A673 (cell line): ENCODE data around the gene SLC25A23. TPM values are rescaled to one million over a fixed set of nuclear protein-coding genes. Genes with fewer than 3 reads are reported as not detected.
A peak's percentile ranks its signal among the peaks of the same experiment; 100 is the strongest.

ENCODE experiments used
- BruUV-seq: library from RNA; stranded (reverse); fragments of 400-500 nt; replicated peaks from 2 replicates; lab custom pipeline; 2021; lab: Mats Ljungman, UMichigan
- CTCF ChIA-PET: fragments of 300-600 bp; sonication (Branson Sonifier 250); formaldehyde crosslinking; loops from one replicate; lab custom pipeline; 2022; ENCODE audit warnings: antibody characterized with exemption; lab: Charles Lee
- POLR2A ChIA-PET: fragments of 300-600 bp; sonication (Branson Sonifier 250); formaldehyde crosslinking; loops from one replicate; lab custom pipeline; 2022; ENCODE audit warnings: antibody characterized with exemption; ENCODE audit not compliant: low non-redundant PET; lab: Charles Lee
- DNase-seq: peaks from one replicate; pipeline ENCODE4 v3.0.0-alpha.2; 2015; ENCODE audit warnings: low spot score
- H3K27ac ChIP-seq: fragments of 200-600 bp; sonication (generic); 2 replicates; pipeline ENCODE4 v1.5.1; 2016; ENCODE audit warnings: mixed run types, low read depth, mild to moderate bottlenecking, mixed read lengths, antibody characterized with exemption, low read length; ENCODE audit not compliant: poor library complexity, severe bottlenecking
- H3K27me3 ChIP-seq: fragments of 200-600 bp; sonication (generic); replicated peaks from 2 replicates; pipeline ENCODE4 v1.6.1; 2017; ENCODE audit warnings: mixed run types, low read depth, mild to moderate bottlenecking, mixed read lengths, antibody characterized with exemption, low read length; ENCODE audit not compliant: insufficient read depth, poor library complexity
- H3K36me3 ChIP-seq: fragments of 200-600 bp; sonication (generic); 2 replicates; pipeline ENCODE4 v1.6.1; 2016; ENCODE audit warnings: mixed run types, mild to moderate bottlenecking, mixed read lengths, antibody characterized with exemption, low read length; ENCODE audit not compliant: insufficient read depth, poor library complexity, severe bottlenecking
- H3K4me1 ChIP-seq: fragments of 200-600 bp; sonication (generic); 2 replicates; pipeline ENCODE4 v1.6.1; 2017; ENCODE audit warnings: mixed run types, mild to moderate bottlenecking, mixed read lengths, antibody characterized with exemption, low read length; ENCODE audit not compliant: insufficient read depth, poor library complexity, severe bottlenecking
- H3K4me3 ChIP-seq: fragments of 200-600 bp; sonication (generic); 2 replicates; pipeline ENCODE4 v1.5.1; 2016; ENCODE audit warnings: low read depth, mixed run types, mild to moderate bottlenecking, mixed read lengths, low read length; ENCODE audit not compliant: poor library complexity, severe bottlenecking
- H3K9me3 ChIP-seq: fragments of 200-600 bp; sonication (generic); 2 replicates; pipeline ENCODE4 v1.6.1; 2016; ENCODE audit warnings: mixed run types, low read depth, mild to moderate bottlenecking, mixed read lengths, antibody characterized with exemption, low read length; ENCODE audit not compliant: poor library complexity, severe bottlenecking
- EZH2 ChIP-seq: fragments of 200-600 bp; sonication (generic); IDR thresholded peaks from 2 replicates; pipeline ENCODE4 v1.6.1; 2017; ENCODE audit warnings: borderline replicate concordance, low read depth, mild to moderate bottlenecking, mixed read lengths, antibody characterized with exemption, low read length; ENCODE audit not compliant: poor library complexity, severe bottlenecking
- intact Hi-C: fragments of 100-400 bp; cut with micrococcal nuclease; formaldehyde crosslinking; loops from one replicate; pipeline ENCODE4 v1.10.0; 2022; ENCODE audit not compliant: unreplicated experiment
- total RNA-seq: library from RNA; stranded (reverse); gene quantifications from 2 replicates; pipeline ENCODE4 v1.2.3, GENCODE V29; 2021
- TF ChIP-seq, protein P1 (sequence below): fragments of 300-800, 200-600 bp; sonication (generic); conservative IDR thresholded peaks from 2 replicates; pipeline ENCODE4 v1.5.1; 2017; ENCODE audit warnings: low read depth, mild to moderate bottlenecking, antibody characterized with exemption, low read length, moderate library complexity, mixed read lengths

The SLC25A23 gene
- total RNA-seq, 1 experiment from 2014 or later: 39.9 TPM

DNA sequence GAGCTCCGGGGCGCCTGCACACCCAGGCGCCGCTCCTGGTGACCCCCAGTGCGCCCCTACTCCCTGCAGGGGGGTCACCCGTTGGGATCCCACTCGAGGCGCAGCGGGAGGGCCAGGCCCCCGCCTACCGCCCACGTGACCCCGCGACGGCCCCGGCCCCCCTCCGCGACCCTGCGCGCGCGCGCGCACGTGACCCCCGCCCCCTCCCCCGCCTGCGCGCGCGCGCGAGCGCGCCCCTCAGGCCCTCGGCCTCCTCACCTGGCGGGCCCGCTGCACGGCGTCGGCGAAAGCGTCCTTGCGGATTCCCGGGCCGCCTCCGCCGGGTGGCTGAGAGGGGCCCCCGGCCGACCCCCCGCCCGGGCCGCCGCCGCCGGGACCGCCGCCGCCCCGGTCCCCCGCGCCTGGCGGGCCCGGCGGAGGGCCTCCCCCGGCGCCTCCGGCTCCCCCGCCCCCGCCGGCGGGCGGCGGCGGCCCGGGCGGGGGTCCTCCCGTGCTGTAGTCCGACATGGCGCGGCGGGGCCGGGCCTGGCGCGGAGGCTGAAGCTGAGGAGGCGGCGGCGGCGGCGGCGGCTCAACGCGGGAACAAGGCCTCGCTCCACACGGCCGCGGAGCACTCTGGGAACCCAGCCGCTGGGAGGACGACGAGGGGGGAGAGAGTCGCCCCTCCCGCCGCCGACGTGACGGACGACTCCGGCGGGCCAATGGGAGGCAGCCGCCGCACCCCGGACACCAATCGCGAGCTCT is 35.2 kb downstream of the SLC25A23 start, which contains the start of gene KHSRP:
TSS of gene KHSRP (minus strand) at position 617 of the 744 bp plus-strand sequence. CDS start at position 507, 110 bp downstream.
- H3K9me3 ChIP-seq: no peaks in the 10 kb centered on the region
- H3K27me3 ChIP-seq: no peaks in the 10 kb centered on the region
- CTCF ChIA-PET: no interaction called here
- intact Hi-C loops: loop anchor here (5.0 kb wide), 1 partner anchor 52 kb away; the partner anchor contains the start of gene ALKBH7
- peak within 1 kb of the TSS; percentile 99 for H3K4me3 ChIP-seq
- no TSS peak for BruUV-seq
- H3K27ac ChIP-seq: peak within 1 kb of the TSS; percentile 86
- POLR2A ChIA-PET: interaction anchor here (0.6 kb wide), 1 partner anchor 10 kb away, joined by 3 read pairs; no protein-coding TSS in a partner anchor
- DNase-seq: peak; percentile 42
- peaks cover 14% of the 10 kb centered on the region for H3K4me1 ChIP-seq
- peaks cover 35% of the 10 kb centered on the region for H3K36me3 ChIP-seq
- TF ChIP-seq EZH2: no peak
- TF ChIP-seq, protein P1, sequence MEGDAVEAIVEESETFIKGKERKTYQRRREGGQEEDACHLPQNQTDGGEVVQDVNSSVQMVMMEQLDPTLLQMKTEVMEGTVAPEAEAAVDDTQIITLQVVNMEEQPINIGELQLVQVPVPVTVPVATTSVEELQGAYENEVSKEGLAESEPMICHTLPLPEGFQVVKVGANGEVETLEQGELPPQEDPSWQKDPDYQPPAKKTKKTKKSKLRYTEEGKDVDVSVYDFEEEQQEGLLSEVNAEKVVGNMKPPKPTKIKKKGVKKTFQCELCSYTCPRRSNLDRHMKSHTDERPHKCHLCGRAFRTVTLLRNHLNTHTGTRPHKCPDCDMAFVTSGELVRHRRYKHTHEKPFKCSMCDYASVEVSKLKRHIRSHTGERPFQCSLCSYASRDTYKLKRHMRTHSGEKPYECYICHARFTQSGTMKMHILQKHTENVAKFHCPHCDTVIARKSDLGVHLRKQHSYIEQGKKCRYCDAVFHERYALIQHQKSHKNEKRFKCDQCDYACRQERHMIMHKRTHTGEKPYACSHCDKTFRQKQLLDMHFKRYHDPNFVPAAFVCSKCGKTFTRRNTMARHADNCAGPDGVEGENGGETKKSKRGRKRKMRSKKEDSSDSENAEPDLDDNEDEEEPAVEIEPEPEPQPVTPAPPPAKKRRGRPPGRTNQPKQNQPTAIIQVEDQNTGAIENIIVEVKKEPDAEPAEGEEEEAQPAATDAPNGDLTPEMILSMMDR: no peak

DNA sequence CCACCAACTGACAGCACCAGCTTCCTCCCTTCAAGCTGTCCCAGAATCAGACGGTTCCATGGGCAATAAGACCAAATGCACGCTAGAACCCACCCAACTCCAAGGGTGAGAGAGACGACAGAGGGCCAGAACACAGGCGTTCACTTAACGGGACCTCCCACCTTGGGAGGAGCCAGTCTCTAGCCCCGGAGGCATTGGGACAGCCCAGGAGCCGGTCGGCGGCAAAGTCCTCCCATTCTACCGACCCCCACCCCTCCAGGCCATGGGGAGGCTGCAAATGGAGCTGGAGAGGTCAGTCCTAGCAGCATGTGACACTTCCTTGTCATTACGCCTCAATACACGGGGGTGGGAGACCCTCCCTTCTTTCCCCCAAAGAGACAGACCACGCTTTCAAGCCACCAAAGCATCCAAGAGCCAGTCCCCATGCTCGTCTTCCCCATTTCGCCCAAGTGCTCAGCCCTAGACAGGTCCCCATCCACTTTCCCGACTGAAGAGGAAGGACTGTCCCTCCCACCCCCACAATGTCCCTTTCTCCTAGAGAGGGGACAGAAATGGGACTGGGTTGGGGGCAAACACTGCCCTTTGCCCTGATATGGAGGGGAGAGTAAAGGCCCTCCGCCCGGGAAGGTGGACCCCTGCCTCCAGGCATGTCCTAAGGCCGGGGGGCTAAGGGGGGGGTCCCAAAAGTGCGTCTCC is 35.9 kb downstream of the SLC25A23 start:
- TF ChIP-seq EZH2: no peak
- TF ChIP-seq, protein P1: no peak
- no peaks in the 10 kb centered on the region for H3K27me3 ChIP-seq
- H3K4me3 ChIP-seq: peak overlapping the region; percentile 99
- ChIA-PET CTCF (no interaction called here), POLR2A (no interaction called here)
- intact Hi-C loops: loop anchor here (5.0 kb wide), 1 partner anchor 51 kb away; the partner anchor contains the start of gene ALKBH7
- peaks cover 14% of the 10 kb centered on the region for H3K4me1 ChIP-seq
- H3K9me3 ChIP-seq: no peaks in the 10 kb centered on the region
- H3K27ac ChIP-seq: peak overlapping the region; percentile 86
- H3K36me3 ChIP-seq: peaks cover 43% of the 10 kb centered on the region
- DNase-seq: peak; percentile 61
- BruUV-seq: TSS peak; percentile 43

DNA sequence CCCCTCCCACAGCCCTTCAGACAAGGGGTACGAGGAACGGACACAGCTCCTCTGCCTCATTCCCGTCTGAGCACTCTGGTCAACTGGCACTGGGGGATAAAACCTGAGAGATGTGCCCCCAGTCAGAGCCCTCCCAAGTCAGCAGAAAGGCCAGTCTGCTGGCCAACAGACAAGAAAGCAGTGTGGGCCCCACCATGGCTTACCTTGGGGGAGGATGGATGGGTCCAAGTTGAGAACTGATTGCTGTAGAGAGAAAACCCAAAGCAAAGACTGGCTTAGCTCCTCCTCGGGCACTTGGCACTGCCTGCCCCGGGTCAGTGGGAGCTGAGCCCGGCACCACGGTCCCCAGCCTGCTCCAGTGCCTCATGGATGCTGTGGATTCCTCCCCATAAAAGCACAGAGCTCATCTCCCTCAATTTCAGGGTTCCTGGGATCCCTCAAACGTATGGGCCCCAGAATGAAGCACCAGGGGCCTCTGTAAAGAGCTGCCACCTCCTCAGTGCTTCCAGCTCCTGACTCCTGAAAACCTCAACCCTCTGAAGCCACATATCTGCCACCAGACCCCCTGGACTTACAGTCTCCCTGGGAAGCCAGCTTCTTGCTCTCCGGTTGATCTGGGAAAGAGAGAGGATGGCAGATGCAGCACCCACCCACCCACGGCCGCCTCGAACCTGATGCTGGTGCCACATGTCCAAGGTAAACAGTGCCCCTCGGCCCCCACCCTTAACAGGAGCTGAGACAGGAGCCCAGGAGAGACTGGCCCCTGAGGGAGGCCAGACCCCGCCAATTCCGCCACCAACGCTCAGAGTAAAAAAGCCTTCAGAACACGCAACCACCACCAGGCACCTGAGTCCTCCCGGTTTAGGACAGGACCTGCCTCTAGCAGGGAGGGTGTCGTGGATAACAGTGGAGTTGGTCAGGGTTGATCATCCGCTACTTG is 38.2 kb downstream of the SLC25A23 start:
- peak overlapping the region; percentile 52 for H3K27ac ChIP-seq
- TF ChIP-seq, protein P1: no peak
- no peak for TF ChIP-seq EZH2
- no peaks in the 10 kb centered on the region for H3K9me3 ChIP-seq
- H3K27me3 ChIP-seq: no peaks in the 10 kb centered on the region
- ChIA-PET POLR2A (no interaction called here), CTCF (no interaction called here)
- BruUV-seq: no TSS peak
- intact Hi-C loops: loop anchor here (5.0 kb wide), 1 partner anchor 49 kb away; the partner anchor contains the start of gene ALKBH7
- H3K4me1 ChIP-seq: peaks cover 14% of the 10 kb centered on the region
- H3K4me3 ChIP-seq: no peak overlapping the region
- H3K36me3 ChIP-seq: peaks cover 66% of the 10 kb centered on the region
- no peak for DNase-seq
